ENCODE measurements around the gene PLEKHA7.

DNA sequence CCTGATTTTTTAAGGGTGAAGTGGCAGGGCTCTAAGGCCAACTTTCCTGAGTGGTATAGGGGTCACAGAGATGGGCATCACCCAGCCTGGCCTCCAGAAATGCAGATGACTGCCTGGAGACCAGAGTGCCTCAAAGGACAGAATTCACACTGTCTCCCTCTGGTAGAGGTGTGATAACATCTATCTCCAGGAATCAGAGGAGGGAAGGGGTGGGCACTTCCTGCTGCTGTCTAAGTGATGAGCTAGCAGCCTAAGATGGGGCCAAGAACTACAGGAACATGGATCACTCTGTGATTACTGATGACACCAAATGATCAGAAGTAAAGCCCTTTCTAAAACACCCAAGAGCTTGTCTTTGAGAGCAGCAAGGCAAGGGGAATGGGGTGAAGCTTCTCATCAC, 213.8 kb downstream of the PLEKHA7 start:
- TF ChIP-seq, protein P1, sequence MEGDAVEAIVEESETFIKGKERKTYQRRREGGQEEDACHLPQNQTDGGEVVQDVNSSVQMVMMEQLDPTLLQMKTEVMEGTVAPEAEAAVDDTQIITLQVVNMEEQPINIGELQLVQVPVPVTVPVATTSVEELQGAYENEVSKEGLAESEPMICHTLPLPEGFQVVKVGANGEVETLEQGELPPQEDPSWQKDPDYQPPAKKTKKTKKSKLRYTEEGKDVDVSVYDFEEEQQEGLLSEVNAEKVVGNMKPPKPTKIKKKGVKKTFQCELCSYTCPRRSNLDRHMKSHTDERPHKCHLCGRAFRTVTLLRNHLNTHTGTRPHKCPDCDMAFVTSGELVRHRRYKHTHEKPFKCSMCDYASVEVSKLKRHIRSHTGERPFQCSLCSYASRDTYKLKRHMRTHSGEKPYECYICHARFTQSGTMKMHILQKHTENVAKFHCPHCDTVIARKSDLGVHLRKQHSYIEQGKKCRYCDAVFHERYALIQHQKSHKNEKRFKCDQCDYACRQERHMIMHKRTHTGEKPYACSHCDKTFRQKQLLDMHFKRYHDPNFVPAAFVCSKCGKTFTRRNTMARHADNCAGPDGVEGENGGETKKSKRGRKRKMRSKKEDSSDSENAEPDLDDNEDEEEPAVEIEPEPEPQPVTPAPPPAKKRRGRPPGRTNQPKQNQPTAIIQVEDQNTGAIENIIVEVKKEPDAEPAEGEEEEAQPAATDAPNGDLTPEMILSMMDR (IDR thresholded peaks at IDR 0.05; ENCODE audit: low read depth, low read length, poor library complexity, severe bottlenecking): no peak
- no peak for TF ChIP-seq EZH2phosphoT487 (IDR thresholded peaks at IDR 0.05; ENCODE audit: borderline replicate concordance, low read length)

Measured in DOHH2 (cell line).